HAP-1 (cell line): Measurements from ENCODE around the gene ERC2.

Experiments used
- DNase-seq, 2 experiments: peaks; one replicate each; pipeline ENCODE4 v3.0.0-alpha.2; 2016 to 2020; ENCODE audit warnings: low spot score in 2 of 2
- H3K27me3 ChIP-seq: fragments of 250-450 bp; sonication (Bioruptor Pico); 2 replicates; pipeline ENCODE4 v1.5.1; 2020; ENCODE audit warnings: low read depth, mild to moderate bottlenecking, moderate library complexity
- H3K36me3 ChIP-seq: fragments of 250-450 bp; sonication (Bioruptor Pico); replicated peaks from 2 replicates; pipeline ENCODE4 v1.5.1; 2020; ENCODE audit warnings: mild to moderate bottlenecking
- H3K4me1 ChIP-seq: fragments of 250-450 bp; sonication (Bioruptor Pico); 2 replicates; pipeline ENCODE4 v1.5.1; 2020; ENCODE audit warnings: mild to moderate bottlenecking
- H3K4me3 ChIP-seq: fragments of 250-450 bp; sonication (Bioruptor Pico); 2 replicates; pipeline ENCODE4 v1.5.1; 2020; ENCODE audit warnings: mild to moderate bottlenecking, moderate library complexity
- H3K9me3 ChIP-seq: fragments of 250-450 bp; sonication (Bioruptor Pico); 2 replicates; pipeline ENCODE4 v1.5.1; 2020; ENCODE audit warnings: mild to moderate bottlenecking, moderate library complexity
- in situ Hi-C: fragments of 300-500 bp; cut with MboI; formaldehyde crosslinking; loops from 3 replicates; pipeline ENCODE4 v1.14.3; 2020; ENCODE audit warnings: low sequenced_read_pairs, inconsistent platforms, mixed read lengths

ERC2 gene

DNA sequence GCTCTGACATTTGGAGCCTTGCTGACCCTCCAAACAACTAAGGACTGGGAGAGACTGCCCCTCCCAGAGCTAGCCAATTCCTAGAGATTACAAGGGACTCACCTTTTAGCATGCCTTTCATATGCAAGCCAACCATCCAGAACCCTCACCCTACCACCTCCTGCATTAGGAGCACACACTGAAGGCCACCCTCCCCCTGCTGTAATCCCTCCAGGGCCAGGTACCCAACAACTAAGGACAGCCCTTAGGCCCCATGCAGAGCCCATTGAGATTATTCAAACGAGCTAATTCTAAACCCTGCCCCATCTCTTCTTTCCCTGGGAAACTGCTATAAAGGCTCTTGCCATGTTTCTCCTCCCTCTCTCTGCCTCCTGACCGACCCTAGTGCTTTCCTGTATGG is 352.6 kb downstream of the ERC2 start:
- Histone ChIP-seq H3K9me3 (no peaks in the 10 kb centered on the region), H3K4me3 (no peak overlapping the region), H3K4me1 (peaks cover 9% of the 10 kb centered on the region), H3K36me3 (no peaks in the 10 kb centered on the region), H3K27me3 (no peaks in the 10 kb centered on the region)
- in situ Hi-C loops: no loop called here
- DNase-seq: no peak

DNA sequence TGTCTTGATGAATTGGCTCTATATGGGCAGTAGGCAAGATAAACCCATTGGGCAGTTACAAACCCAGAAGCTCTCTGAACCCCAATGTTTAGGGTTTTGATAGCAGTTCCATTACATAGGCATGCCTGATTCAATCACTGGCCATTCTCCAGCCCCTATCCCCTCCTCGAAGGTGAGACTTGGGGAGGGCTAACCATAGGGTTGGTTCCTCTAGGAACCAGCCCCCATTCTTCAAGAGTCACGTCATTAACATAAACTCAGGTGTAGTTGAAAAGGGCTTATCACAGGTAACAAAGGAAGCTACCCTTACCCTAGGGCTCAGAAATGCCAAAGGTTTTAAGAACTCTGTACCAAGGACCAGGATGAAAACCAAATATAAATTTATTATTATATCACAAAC is 353.1 kb downstream of the ERC2 start:
- H3K4me1 ChIP-seq: peaks cover 9% of the 10 kb centered on the region
- H3K4me3 ChIP-seq: no peak overlapping the region
- H3K27me3 ChIP-seq: no peaks in the 10 kb centered on the region

GRCh38 chr3:56113908-56114307 is 354.4 kb downstream of the ERC2 start:
- H3K36me3 ChIP-seq: no peaks in the 10 kb centered on the region
- H3K9me3 ChIP-seq: no peaks in the 10 kb centered on the region
- DNase-seq: no peak
- H3K4me1 ChIP-seq: peaks cover 6% of the 10 kb centered on the region
- H3K27me3 ChIP-seq: no peaks in the 10 kb centered on the region
- in situ Hi-C loops: no loop called here
- no peak overlapping the region for H3K4me3 ChIP-seq

More for the DNA sequence above, 353.1 kb downstream of the ERC2 start:
- Histone ChIP-seq H3K9me3 (no peaks in the 10 kb centered on the region), H3K36me3 (no peaks in the 10 kb centered on the region)
- DNase-seq: no peak
- in situ Hi-C loops: no loop called here

GRCh38 chr3:56113231-56113630 is 355.0 kb downstream of the ERC2 start:
- no peaks in the 10 kb centered on the region for H3K9me3 ChIP-seq
- H3K27me3 ChIP-seq: no peaks in the 10 kb centered on the region
- in situ Hi-C loops: no loop called here
- H3K36me3 ChIP-seq: no peaks in the 10 kb centered on the region
- DNase-seq: no peak
- peaks cover 4% of the 10 kb centered on the region; the same call in 1 of the 2 replicates for H3K4me1 ChIP-seq
- no peak overlapping the region for H3K4me3 ChIP-seq

DNA sequence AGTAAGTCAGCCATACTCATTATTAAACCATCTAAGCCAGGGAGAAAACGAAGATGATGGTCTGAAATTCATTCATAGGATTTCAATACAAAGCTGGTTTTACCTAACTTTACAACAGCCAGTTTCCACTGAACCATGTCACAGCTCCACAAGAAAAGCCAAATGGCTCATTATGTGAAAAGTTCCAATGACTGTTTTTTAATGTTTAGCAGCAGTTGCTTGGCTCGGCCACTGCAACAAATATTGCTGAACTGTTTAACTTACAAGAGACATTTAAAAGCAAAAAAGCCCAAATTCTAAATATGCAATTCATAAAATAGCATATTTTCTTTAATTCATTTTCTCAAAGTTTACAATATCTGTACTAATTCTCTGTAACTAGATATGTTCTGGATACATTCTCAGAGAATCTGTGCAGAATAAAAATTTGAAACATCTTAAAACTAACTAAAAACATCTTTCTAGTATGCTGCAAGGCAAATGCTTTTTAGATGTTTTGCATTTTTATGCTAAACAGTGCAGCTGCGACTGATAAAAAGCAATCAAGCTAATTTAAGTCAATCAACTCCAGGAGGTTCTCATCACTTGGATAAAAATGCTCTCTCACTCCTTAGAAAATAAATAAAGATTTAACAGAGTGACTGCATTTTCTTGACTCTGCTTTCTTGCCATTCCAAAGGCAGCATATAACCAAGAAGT is 356.5 kb downstream of the ERC2 start:
- no peak overlapping the region for H3K4me3 ChIP-seq
- no peaks in the 10 kb centered on the region for H3K27me3 ChIP-seq
- H3K4me1 ChIP-seq: peaks cover 4% of the 10 kb centered on the region; the same call in 1 of the 2 replicates
- H3K9me3 ChIP-seq: no peaks in the 10 kb centered on the region
- H3K36me3 ChIP-seq: no peaks in the 10 kb centered on the region
- in situ Hi-C loops: no loop called here
- no peak for DNase-seq

DNA sequence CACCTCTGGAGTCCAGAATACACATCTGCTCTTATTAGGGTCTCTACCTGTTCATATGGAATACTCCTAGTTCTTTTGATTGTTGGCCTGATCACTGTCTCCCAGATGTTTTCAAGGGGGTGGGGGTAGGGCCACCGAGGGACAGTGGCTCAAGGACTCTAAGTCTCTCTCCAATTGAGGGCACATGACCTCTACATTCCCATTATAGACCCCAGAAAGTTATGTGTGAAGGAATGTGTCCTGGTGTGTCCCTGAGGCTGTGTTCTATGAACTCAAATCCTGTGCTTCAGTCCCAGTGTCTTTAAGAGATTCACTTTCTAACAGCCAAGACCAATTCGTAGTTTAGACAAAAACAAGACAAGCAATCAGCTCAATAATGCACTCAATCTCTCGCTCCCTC is 357.4 kb downstream of the ERC2 start:
- no peaks in the 10 kb centered on the region for H3K27me3 ChIP-seq
- peaks cover 4% of the 10 kb centered on the region; the same call in 1 of the 2 replicates for H3K4me1 ChIP-seq
- in situ Hi-C loops: no loop called here
- no peaks in the 10 kb centered on the region for H3K36me3 ChIP-seq
- DNase-seq: no peak
- H3K4me3 ChIP-seq: no peak overlapping the region
- H3K9me3 ChIP-seq: no peaks in the 10 kb centered on the region

DNA sequence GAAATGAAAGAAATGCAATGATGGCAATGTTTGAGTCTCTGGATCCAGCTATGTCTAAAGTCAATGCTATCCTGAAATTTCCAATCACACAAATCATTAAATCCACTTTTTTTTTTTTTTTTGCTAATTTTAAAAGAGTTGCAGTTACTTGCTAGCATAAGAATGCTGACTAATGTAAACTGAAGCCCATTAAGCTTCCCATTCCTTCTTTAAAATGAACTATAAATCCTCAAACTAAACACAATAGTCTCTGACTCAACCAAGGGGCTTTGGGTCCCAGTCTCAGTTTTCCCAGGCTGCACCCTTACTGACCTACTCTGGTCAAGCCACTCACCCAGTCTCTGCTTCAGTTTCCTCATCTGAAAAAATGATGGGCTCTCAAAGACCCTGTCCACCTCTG is 361.1 kb downstream of the ERC2 start:
- no peak for DNase-seq
- H3K4me3 ChIP-seq: no peak overlapping the region
- H3K9me3 ChIP-seq: no peaks in the 10 kb centered on the region
- H3K27me3 ChIP-seq: no peaks in the 10 kb centered on the region
- H3K36me3 ChIP-seq: no peaks in the 10 kb centered on the region
- H3K4me1 ChIP-seq: peaks cover 4% of the 10 kb centered on the region; the same call in 1 of the 2 replicates
- in situ Hi-C loops: no loop called here

DNA sequence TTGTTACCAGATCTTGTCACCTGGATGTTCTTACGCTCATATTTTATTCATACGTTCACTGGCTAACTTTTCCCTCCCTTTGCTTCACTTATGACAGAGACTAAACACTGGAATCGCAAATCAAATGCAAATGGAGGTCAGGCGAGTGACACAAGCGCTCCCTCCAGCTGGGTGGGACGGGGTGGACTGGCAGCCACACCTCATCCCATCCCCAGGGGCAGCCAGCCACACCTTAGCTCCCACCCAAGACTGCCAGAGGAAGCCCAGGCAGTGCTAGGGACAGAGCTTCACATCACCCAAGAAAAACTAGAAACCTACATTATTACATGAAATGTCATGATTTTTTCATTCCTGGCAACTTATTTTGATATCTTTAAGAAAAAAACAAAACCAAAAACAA is 366.2 kb downstream of the ERC2 start:
- Histone ChIP-seq H3K4me1 (no peaks in the 10 kb centered on the region), H3K4me3 (no peak overlapping the region), H3K36me3 (no peaks in the 10 kb centered on the region), H3K27me3 (no peaks in the 10 kb centered on the region), H3K9me3 (no peaks in the 10 kb centered on the region)
- no peak for DNase-seq
- in situ Hi-C loops: no loop called here

DNA sequence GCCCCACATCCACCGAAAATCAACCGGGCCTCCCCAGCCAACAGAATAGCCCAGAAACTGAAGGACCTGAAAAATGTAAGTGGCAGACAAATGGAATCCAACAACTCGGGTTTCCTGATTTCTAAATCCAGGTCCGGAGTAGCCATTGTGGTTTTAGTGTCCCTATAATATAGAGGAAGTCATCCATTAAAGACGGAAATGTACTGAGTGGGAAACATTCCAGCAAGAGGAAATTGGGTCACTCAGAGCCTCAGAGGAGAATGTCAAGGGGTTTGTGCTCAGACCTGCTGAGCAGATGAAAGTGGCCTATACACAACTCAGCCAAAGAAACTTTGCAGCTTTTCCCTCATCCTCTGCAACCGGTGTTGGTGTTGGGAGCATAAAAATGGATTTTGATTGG is 366.7 kb downstream of the ERC2 start:
- Histone ChIP-seq H3K9me3 (no peaks in the 10 kb centered on the region), H3K36me3 (no peaks in the 10 kb centered on the region), H3K4me1 (no peaks in the 10 kb centered on the region), H3K27me3 (no peaks in the 10 kb centered on the region), H3K4me3 (no peak overlapping the region)
- DNase-seq: no peak
- in situ Hi-C loops: no loop called here

DNA sequence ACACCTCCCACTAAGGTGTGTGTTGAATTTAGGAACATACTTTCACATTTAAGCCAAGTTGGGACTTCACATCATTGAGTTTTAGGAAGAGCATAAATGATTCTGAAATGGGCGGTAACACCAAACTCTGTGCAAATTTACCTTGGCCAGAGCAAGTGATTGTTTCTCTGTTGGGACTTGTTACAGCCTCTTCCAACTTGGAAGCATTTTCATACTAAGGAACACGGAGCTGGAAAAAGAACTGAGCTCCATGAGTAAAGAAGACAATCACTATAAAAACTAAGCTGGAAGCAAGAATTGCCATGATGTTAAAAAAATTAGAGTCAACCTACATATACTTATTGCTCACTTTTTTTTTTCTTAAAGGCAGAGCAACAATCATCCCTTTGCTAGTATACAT is 371.3 kb downstream of the ERC2 start:
- no peak overlapping the region for H3K4me3 ChIP-seq
- in situ Hi-C loops: no loop called here
- no peaks in the 10 kb centered on the region for H3K36me3 ChIP-seq
- H3K9me3 ChIP-seq: no peaks in the 10 kb centered on the region
- H3K27me3 ChIP-seq: no peaks in the 10 kb centered on the region
- DNase-seq: no peak
- H3K4me1 ChIP-seq: no peaks in the 10 kb centered on the region

- Histone ChIP-seq H3K4me3 (no peak overlapping the region), H3K4me1 (no peaks in the 10 kb centered on the region), H3K9me3 (no peaks in the 10 kb centered on the region), H3K36me3 (no peaks in the 10 kb centered on the region), H3K27me3 (no peaks in the 10 kb centered on the region)
- in situ Hi-C loops: no loop called here
- no peak for DNase-seq
Observed at GRCh38 chr3:56094170-56094569, 374.1 kb downstream of the ERC2 start.

DNA sequence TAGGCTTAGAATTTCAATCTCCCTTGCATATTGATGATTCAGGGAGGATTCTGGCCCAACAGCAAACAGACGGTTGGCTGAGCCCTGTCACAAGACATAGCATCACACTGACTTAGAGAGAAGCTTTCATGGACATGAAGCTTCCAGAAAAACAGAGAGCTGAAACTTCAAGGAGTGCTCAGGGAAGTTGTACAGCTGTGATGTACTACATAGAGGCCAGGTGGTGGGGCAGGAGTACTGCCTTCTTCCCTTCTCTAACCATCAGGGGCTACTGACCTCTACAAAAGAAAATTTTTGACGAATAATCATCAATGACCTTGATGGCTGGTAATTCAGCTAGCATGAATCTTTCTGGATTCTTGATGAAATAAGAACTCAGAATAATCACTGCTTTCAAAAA is 378.5 kb downstream of the ERC2 start:
- H3K36me3 ChIP-seq: no peaks in the 10 kb centered on the region
- H3K4me1 ChIP-seq: no peaks in the 10 kb centered on the region
- no peak for DNase-seq
- no peaks in the 10 kb centered on the region for H3K27me3 ChIP-seq
- no peak overlapping the region for H3K4me3 ChIP-seq
- in situ Hi-C loops: no loop called here
- H3K9me3 ChIP-seq: no peaks in the 10 kb centered on the region

GRCh38 chr3:56087451-56088053 is 380.7 kb downstream of the ERC2 start:
- Histone ChIP-seq H3K9me3 (no peaks in the 10 kb centered on the region), H3K36me3 (no peaks in the 10 kb centered on the region), H3K4me1 (no peaks in the 10 kb centered on the region), H3K27me3 (no peaks in the 10 kb centered on the region), H3K4me3 (no peak overlapping the region)
- in situ Hi-C loops: no loop called here
- no peak for DNase-seq

- no peaks in the 10 kb centered on the region for H3K9me3 ChIP-seq
- no peaks in the 10 kb centered on the region for H3K36me3 ChIP-seq
- DNase-seq: no peak
- no peaks in the 10 kb centered on the region for H3K4me1 ChIP-seq
- H3K4me3 ChIP-seq: no peak overlapping the region
- in situ Hi-C loops: no loop called here
- H3K27me3 ChIP-seq: no peaks in the 10 kb centered on the region
Observed at GRCh38 chr3:56086355-56086754, 381.9 kb downstream of the ERC2 start.

DNA sequence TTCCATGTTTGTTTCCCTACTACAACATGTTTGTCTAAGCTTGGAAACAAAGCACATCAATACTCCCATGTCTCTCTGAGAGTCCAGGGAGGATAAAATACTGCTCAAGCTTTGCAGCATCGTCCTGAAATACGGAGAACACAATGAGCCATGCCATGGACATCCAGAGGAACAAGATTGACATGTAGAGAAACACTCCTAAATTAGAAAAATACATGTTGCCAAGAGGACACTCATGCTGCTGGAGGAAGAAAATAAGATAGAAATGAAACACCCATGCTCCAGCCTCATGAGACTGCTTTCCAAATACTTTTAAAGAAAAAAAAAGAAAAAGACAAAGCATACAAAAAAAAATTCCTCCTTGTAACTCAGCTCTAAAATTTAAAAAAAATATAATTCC is 387.0 kb downstream of the ERC2 start:
- H3K27me3 ChIP-seq: no peaks in the 10 kb centered on the region
- no peak overlapping the region for H3K4me3 ChIP-seq
- no peaks in the 10 kb centered on the region for H3K36me3 ChIP-seq
- no peak for DNase-seq
- no peaks in the 10 kb centered on the region for H3K4me1 ChIP-seq
- in situ Hi-C loops: no loop called here
- H3K9me3 ChIP-seq: no peaks in the 10 kb centered on the region
